ENCODE results near the gene FBXW11. TPM values are rescaled to one million over a fixed set of nuclear protein-coding genes. Genes with fewer than 3 reads are reported as not detected.

FBXW11 gene
- 60.7 and 75.9 TPM in 2 replicates for total RNA-seq

DNA sequence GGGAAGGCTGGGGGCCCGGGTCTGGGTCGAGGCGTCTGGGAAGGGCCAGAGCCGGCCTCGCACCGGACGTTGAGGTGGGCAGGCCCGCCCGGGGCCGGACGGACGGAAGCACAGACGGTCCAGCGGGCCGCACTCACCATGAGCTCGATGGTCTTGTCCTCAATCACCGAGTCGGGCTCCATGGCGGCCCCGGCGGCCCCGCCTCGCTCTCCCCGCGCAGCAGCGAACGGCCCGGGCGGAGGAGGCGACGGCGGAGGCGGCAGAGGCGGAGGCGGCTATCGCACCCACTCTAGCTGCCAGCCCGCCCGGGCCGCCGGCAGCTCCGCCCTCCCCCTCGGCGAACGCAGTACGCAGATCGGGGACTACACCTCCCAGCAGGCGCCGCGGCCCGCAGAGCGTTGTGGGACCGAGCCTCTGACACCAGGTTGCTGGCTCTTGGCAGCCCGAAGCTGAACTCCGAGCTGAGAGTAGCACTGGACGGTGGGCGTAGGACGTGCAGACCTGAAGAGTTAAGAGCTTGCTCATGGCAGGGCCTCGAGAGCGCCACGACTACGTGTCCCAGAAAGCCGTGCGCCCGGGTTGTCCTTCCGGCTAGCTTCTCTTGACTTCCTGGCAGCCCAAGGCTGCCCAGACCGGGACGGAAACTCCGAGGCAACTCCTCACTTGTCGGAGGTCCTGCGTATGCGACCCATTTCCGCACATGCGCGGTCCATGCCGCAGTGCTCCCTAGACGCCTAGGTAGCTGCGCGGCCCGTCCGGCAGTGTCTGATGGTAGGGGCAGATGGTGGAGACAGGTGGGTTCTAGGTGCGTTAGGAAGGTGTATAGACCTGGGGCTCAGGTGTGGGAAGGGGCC, at the start of gene FBXW11:
Gene FBXW11, minus strand, starts transcription at position 318 of the 854 bp plus-strand sequence. Its CDS starts 136 bp downstream, at position 182.

Other genes starting within 250 kb of the FBXW11 start
- gene SMIM23, start 220.8 kb downstream of the FBXW11 start, total RNA-seq: not detected in 2 replicates
- 10.5 and 12.3 TPM in 2 replicates for gene STK10, start 181.6 kb upstream of the FBXW11 start, total RNA-seq
- gene EFCAB9, start 187.5 kb upstream of the FBXW11 start, total RNA-seq: not detected in 2 replicates